Stimulated activated CD8-positive, alpha-beta memory T cell treated with anti-CD3 and anti-CD28 coated beads, Interleukin-7, amount 100 ng/mL, for 48 hours (primary cell): ENCODE measurements around the gene HSD11B1.
"Not testable (repeated sequence)": the region's sequence is repeated elsewhere in the genome, so short reads cannot be mapped to it uniquely, and the experiment has no call there.

Experiments
- DNase-seq, 2 donors: peaks; one replicate each; pipeline ENCODE4 v3.0.0-alpha.2; 2020; ENCODE audit warnings: low read depth in 1 of 2; ENCODE audit errors: extremely low read depth in 1 of 2

The HSD11B1 gene

GRCh38 chr1:209689477-209689876 lies 15.2 kb upstream of the HSD11B1 start:
- no peak for DNase-seq

GRCh38 chr1:209691237-209691636 lies 13.4 kb upstream of the HSD11B1 start:
- no peak for DNase-seq

GRCh38 chr1:209692296-209692695 lies 12.3 kb upstream of the HSD11B1 start:
- DNase-seq, result no peak

- peak; percentile 37 to 58 for DNase-seq
Observed at GRCh38 chr1:209692745-209693504, 11.7 kb upstream of the HSD11B1 start.

- DNase-seq, result no peak
Observed at GRCh38 chr1:209696673-209697072, 8.0 kb upstream of the HSD11B1 start.

- no peak for DNase-seq
Observed at GRCh38 chr1:209697126-209697525, 7.5 kb upstream of the HSD11B1 start.

GRCh38 chr1:209700686-209701085 lies 4.0 kb upstream of the HSD11B1 start:
- not testable (repeated sequence) for DNase-seq

GRCh38 chr1:209702832-209703231 lies 1.8 kb upstream of the HSD11B1 start:
- DNase-seq, result no peak

- DNase-seq, result no peak
Observed at GRCh38 chr1:209703834-209704504, 677 bp upstream of the HSD11B1 start.

- DNase-seq, result no peak
Observed at GRCh38 chr1:209705033-209705598, 470 bp downstream of the HSD11B1 start.

GRCh38 chr1:209706622-209707021 lies 2.0 kb downstream of the HSD11B1 start:
- no peak for DNase-seq

GRCh38 chr1:209707308-209707707 lies 2.7 kb downstream of the HSD11B1 start:
- no peak for DNase-seq

GRCh38 chr1:209708297-209708696 lies 3.7 kb downstream of the HSD11B1 start:
- DNase-seq, result no peak

- no peak for DNase-seq
Observed at GRCh38 chr1:209710093-209710492, 5.4 kb downstream of the HSD11B1 start.

- DNase-seq, result no peak
Observed at GRCh38 chr1:209710847-209711246, 6.2 kb downstream of the HSD11B1 start.

- DNase-seq, result no peak
Observed at GRCh38 chr1:209714338-209714737, 9.7 kb downstream of the HSD11B1 start.

GRCh38 chr1:209715314-209715713 lies 10.7 kb downstream of the HSD11B1 start:
- no peak for DNase-seq

- DNase-seq, result no peak
Observed at GRCh38 chr1:209717818-209718217, 13.2 kb downstream of the HSD11B1 start.

GRCh38 chr1:209720326-209720725 lies 15.7 kb downstream of the HSD11B1 start:
- no peak for DNase-seq

GRCh38 chr1:209720826-209721225 lies 16.2 kb downstream of the HSD11B1 start:
- no peak for DNase-seq

- DNase-seq, result no peak
Observed at GRCh38 chr1:209721323-209721722, 16.7 kb downstream of the HSD11B1 start.

- DNase-seq, result no peak
Observed at GRCh38 chr1:209723265-209723664, 18.6 kb downstream of the HSD11B1 start.
